ENCODE results near the gene C3orf33. TPM values are rescaled to one million over a fixed set of nuclear protein-coding genes. Genes with fewer than 3 reads are reported as not detected.

The C3orf33 gene
- total and polyA plus RNA-seq, 9 of the 15 experiments (the other 6 are each of a cell fraction or from before 2014, with no cell fraction given) = 4.1 to 10.2 (median 6.0) TPM

DNA sequence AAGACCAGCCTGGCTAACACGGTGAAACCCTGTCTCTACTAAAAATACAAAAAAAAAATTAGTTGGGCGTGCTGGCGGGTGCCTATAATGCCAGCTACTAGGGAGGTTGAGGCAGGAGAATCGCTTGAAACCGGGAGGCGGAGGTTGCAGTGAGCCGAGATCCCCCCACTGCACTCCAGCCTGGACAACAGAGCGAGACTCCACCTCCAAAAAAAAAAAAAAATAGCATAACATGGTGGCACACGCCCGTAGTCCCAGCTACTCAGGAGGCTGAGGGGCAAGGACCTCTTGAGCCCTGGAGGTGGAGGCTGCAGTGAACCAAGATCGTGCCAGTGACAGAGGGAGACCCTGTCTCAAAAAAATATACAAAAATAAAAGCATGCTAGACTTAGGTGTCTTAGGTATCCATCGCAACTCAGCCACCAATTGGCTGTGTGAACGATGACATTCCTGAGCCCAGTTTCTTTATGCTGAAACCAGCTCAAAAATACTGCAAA, 67.5 kb downstream of the C3orf33 start (continued):
- TF ChIP-seq, protein P1, sequence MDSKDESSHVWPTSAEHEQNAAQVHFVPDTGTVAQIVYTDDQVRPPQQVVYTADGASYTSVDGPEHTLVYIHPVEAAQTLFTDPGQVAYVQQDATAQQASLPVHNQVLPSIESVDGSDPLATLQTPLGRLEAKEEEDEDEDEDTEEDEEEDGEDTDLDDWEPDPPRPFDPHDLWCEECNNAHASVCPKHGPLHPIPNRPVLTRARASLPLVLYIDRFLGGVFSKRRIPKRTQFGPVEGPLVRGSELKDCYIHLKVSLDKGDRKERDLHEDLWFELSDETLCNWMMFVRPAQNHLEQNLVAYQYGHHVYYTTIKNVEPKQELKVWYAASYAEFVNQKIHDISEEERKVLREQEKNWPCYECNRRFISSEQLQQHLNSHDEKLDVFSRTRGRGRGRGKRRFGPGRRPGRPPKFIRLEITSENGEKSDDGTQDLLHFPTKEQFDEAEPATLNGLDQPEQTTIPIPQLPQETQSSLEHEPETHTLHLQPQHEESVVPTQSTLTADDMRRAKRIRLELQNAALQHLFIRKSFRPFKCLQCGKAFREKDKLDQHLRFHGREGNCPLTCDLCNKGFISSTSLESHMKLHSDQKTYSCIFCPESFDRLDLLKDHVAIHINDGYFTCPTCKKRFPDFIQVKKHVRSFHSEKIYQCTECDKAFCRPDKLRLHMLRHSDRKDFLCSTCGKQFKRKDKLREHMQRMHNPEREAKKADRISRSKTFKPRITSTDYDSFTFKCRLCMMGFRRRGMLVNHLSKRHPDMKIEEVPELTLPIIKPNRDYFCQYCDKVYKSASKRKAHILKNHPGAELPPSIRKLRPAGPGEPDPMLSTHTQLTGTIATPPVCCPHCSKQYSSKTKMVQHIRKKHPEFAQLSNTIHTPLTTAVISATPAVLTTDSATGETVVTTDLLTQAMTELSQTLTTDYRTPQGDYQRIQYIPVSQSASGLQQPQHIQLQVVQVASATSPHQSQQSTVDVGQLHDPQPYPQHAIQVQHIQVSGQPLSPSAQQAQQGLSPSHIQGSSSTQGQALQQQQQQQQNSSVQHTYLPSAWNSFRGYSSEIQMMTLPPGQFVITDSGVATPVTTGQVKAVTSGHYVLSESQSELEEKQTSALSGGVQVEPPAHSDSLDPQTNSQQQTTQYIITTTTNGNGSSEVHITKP (IDR thresholded peaks at IDR 0.05; ENCODE audit: partially characterized antibody) = no peak
- TF ChIP-seq MLLT1 (IDR thresholded peaks at IDR 0.05) (no peak), COPS2 (conservative IDR thresholded peaks at IDR 0.05) (no peak), CBX5 (IDR thresholded peaks at IDR 0.05; ENCODE audit: borderline replicate concordance, low read depth) (no peak), FOXA1 (IDR thresholded peaks at IDR 0.05; ENCODE audit: borderline replicate concordance) (no peak), JUNB (CRISPR knock-in tag; conservative IDR thresholded peaks at IDR 0.05) (no peak), ZNF589 (CRISPR knock-in tag; IDR thresholded peaks at IDR 0.05; ENCODE audit: low read depth) (no peak)
